ENCODE data around the gene KISS1R.

KISS1R gene

DNA sequence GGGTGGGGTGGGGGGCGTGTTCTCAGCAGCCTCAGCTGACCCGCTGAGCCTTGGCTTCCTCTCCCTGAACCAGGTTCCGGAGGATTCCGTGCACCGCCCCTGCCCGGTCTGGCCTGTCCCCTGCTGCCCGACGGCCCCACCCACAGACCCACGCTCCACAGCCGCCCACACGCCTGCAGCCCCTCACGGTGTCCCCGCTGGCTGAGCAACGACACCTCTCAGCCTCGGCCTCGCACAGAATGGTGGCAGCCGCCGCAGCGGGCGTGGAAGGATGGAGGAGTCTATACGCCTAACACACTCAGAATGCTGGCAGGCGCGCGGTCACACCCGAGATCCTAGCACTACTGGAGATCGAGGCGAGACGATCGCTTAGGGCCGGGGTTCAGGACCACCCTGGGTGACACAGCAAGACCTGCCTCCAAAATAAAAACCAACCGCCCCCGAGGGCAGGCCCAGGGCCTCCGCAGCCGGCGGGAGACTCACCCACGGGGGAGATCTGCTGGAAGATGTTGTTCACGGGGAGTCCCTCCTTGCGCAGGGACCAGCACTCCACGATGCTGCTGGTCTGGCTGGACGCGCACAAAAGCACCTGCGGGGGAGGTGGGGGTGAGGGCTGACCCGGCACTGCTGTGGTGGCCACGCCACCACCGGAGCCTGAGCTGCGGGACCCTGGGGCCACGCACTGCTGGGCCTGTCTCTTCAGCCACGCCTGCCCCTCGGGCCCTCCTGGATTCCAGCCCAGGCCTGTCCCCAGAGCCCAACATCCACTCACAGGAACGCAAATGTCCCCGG, 32.5 kb upstream of the KISS1R start:
- Histone ChIP-seq H3K4me3 (ENCODE audit: low read depth, low read length, poor library complexity, severe bottlenecking) (no peak overlapping the region), H3K4me1 (ENCODE audit: insufficient read depth, low read length, severe bottlenecking) (peaks cover 9% of the 10 kb centered on the region), H3K79me2 (ENCODE audit: insufficient read depth, low read length) (no peaks in the 10 kb centered on the region), H3K9me2 (ENCODE audit: low read depth, low read length) (no peaks in the 10 kb centered on the region), H3K9ac (ENCODE audit: low read length) (no peak overlapping the region), H3K4me2 (ENCODE audit: low read length) (no peak overlapping the region), H3K36me3 (ENCODE audit: insufficient read depth, low read length) (peaks cover 53% of the 10 kb centered on the region), H4K20me1 (ENCODE audit: insufficient read depth, low read length) (no peaks in the 10 kb centered on the region), H2AFZ (ENCODE audit: low read length) (no peak overlapping the region), H3F3A (ENCODE audit: insufficient read depth, low read length) (no peaks in the 10 kb centered on the region; the same call in 1 of the 2 replicates), H3K27me3 (ENCODE audit: insufficient read depth, low read length) (no peaks in the 10 kb centered on the region), H3K9me3 (ENCODE audit: low read length) (no peaks in the 10 kb centered on the region), H3K27ac (ENCODE audit: low read depth, low read length, poor library complexity, severe bottlenecking) (no peak overlapping the region)
- TF ChIP-seq EZH2 (IDR thresholded peaks at IDR 0.05; ENCODE audit: borderline replicate concordance, low read length) = no peak
- no peak for TF ChIP-seq CTCF (IDR thresholded peaks at IDR 0.05; ENCODE audit: low read length)

- peaks cover 59% of the 10 kb centered on the region for H3K36me3 ChIP-seq (ENCODE audit: insufficient read depth, low read length)
- no peak overlapping the region for H3K9ac ChIP-seq (ENCODE audit: low read length)
- H3K4me2 ChIP-seq (ENCODE audit: low read length) = no peak overlapping the region
- H3K27ac ChIP-seq (ENCODE audit: low read depth, low read length, poor library complexity, severe bottlenecking) = no peak overlapping the region
- H2AFZ ChIP-seq (ENCODE audit: low read length) = no peak overlapping the region
- no peaks in the 10 kb centered on the region; the same call in 1 of the 2 replicates for H3F3A ChIP-seq (ENCODE audit: insufficient read depth, low read length)
- no peaks in the 10 kb centered on the region for H3K79me2 ChIP-seq (ENCODE audit: insufficient read depth, low read length)
- no peak for TF ChIP-seq CTCF (IDR thresholded peaks at IDR 0.05; ENCODE audit: low read length)
- no peak for TF ChIP-seq EZH2 (IDR thresholded peaks at IDR 0.05; ENCODE audit: borderline replicate concordance, low read length)
- no peak overlapping the region for H3K4me3 ChIP-seq (ENCODE audit: low read depth, low read length, poor library complexity, severe bottlenecking)
- H3K27me3 ChIP-seq (ENCODE audit: insufficient read depth, low read length) = no peaks in the 10 kb centered on the region
- H3K9me3 ChIP-seq (ENCODE audit: low read length) = no peaks in the 10 kb centered on the region
- H3K9me2 ChIP-seq (ENCODE audit: low read depth, low read length) = no peaks in the 10 kb centered on the region
- peaks cover 9% of the 10 kb centered on the region for H3K4me1 ChIP-seq (ENCODE audit: insufficient read depth, low read length, severe bottlenecking)
- no peaks in the 10 kb centered on the region for H4K20me1 ChIP-seq (ENCODE audit: insufficient read depth, low read length)
These were observed 31.5 kb upstream of the KISS1R start for GRCh38 chr19:885536-886224.

DNA sequence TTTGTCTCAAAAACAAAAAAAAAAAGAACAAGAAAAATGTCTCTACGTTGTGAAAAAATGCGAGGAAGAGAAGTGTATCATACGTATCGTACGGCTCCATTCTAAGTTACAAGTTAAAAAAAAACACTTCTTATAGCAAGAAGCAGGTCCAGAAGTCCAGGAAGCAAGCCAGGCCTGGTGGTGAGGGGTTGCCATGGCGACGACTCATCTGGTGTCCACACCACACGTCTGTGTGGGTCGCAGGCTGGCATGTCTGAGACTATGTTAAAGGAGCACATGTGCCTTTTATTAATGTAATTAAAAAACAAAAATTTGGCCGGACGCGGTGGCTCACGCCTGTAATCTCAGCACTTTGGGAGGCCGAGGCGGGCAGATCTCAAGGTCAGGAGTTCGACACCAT, 30.1 kb upstream of the KISS1R start:
- Histone ChIP-seq H3F3A (ENCODE audit: insufficient read depth, low read length) (peaks cover 4% of the 10 kb centered on the region; the same call in 1 of the 2 replicates), H4K20me1 (ENCODE audit: insufficient read depth, low read length) (no peaks in the 10 kb centered on the region), H3K9me3 (ENCODE audit: low read length) (no peaks in the 10 kb centered on the region), H3K9me2 (ENCODE audit: low read depth, low read length) (no peaks in the 10 kb centered on the region), H3K4me1 (ENCODE audit: insufficient read depth, low read length, severe bottlenecking) (peaks cover 11% of the 10 kb centered on the region), H3K27me3 (ENCODE audit: insufficient read depth, low read length) (no peaks in the 10 kb centered on the region), H3K9ac (ENCODE audit: low read length) (no peak overlapping the region), H3K79me2 (ENCODE audit: insufficient read depth, low read length) (no peaks in the 10 kb centered on the region), H3K4me3 (ENCODE audit: low read depth, low read length, poor library complexity, severe bottlenecking) (no peak overlapping the region), H3K36me3 (ENCODE audit: insufficient read depth, low read length) (peaks cover 48% of the 10 kb centered on the region), H2AFZ (ENCODE audit: low read length) (no peak overlapping the region), H3K27ac (ENCODE audit: low read depth, low read length, poor library complexity, severe bottlenecking) (no peak overlapping the region), H3K4me2 (ENCODE audit: low read length) (no peak overlapping the region)
- TF ChIP-seq EZH2 (IDR thresholded peaks at IDR 0.05; ENCODE audit: borderline replicate concordance, low read length) (no peak), CTCF (IDR thresholded peaks at IDR 0.05; ENCODE audit: low read length) (no peak)
